ENCODE measurements around the gene COG1. TPM values are rescaled to one million over a fixed set of nuclear protein-coding genes. Genes with fewer than 3 reads are reported as not detected.

COG1 gene
- total and polyA plus RNA-seq, 2 of the 8 experiments (the other 6 are each of a cell fraction or from before 2014, with no cell fraction given) = 11.0 to 19.5 TPM

GRCh38 chr17:73186283-73187050 lies 6.4 kb upstream of the COG1 start (continued):
- TF ChIP-seq CHD7 (IDR thresholded peaks at IDR 0.05; ENCODE audit: insufficient replicate concordance, low read length) (no peak), EP300 (IDR thresholded peaks at IDR 0.05; ENCODE audit: borderline replicate concordance in 1 of 2, low read depth in 2 of 2, low read length in 2 of 2) (no peak), SUZ12 (IDR thresholded peaks at IDR 0.05; ENCODE audit: low read length) (no peak), CTBP2 (IDR thresholded peaks at IDR 0.05; ENCODE audit: borderline replicate concordance, insufficient read depth, insufficient read length, low read length) (no peak), POLR2A (IDR thresholded peaks at IDR 0.05; ENCODE audit: control extremely low read depth in 1 of 2, low read depth in 2 of 2, low read length in 2 of 2) (no peak), RXRA (IDR thresholded peaks at IDR 0.05; ENCODE audit: insufficient read depth, low read depth, low read length) (no peak), CHD2 (IDR thresholded peaks at IDR 0.05; ENCODE audit: low read length) (no peak), NRF1 (IDR thresholded peaks at IDR 0.05; ENCODE audit: low read depth, low read length) (no peak), BCL11A (IDR thresholded peaks at IDR 0.05; ENCODE audit: low read depth in 2 of 2, low read length in 2 of 2) (no peak)
